ENCODE measurements around the gene GATA5.

Gene GATA5

GRCh38 chr20:62472138-62472940, 3.5 kb downstream of the GATA5 start:
- DNase-seq = no peak

GRCh38 chr20:62470459-62470858, 5.3 kb downstream of the GATA5 start:
- no peak for DNase-seq

- no peak for DNase-seq
These were observed 5.8 kb downstream of the GATA5 start for GRCh38 chr20:62470001-62470400.

- DNase-seq = no peak
These were observed 6.4 kb downstream of the GATA5 start for GRCh38 chr20:62469352-62469751.

GRCh38 chr20:62466806-62467537, 8.8 kb downstream of the GATA5 start:
- DNase-seq = no peak

GRCh38 chr20:62466072-62466760, 9.6 kb downstream of the GATA5 start:
- DNase-seq = no peak

- DNase-seq = no peak
These were observed 10.8 kb downstream of the GATA5 start for GRCh38 chr20:62464990-62465389.

- DNase-seq = no peak
These were observed 11.4 kb downstream of the GATA5 start for GRCh38 chr20:62464425-62464770.

- no peak for DNase-seq
These were observed 12.0 kb downstream of the GATA5 start for GRCh38 chr20:62463651-62464424.

- DNase-seq = no peak
These were observed 12.7 kb downstream of the GATA5 start for GRCh38 chr20:62462976-62463592.

GRCh38 chr20:62461834-62462233, 14.0 kb downstream of the GATA5 start:
- no peak for DNase-seq

- DNase-seq = no peak
These were observed 14.6 kb downstream of the GATA5 start for GRCh38 chr20:62461157-62461556.

- no peak for DNase-seq
These were observed 15.1 kb downstream of the GATA5 start for GRCh38 chr20:62460678-62461077.

- no peak for DNase-seq
These were observed 16.3 kb downstream of the GATA5 start for GRCh38 chr20:62459488-62459887.

- no peak for DNase-seq
These were observed 17.2 kb downstream of the GATA5 start for GRCh38 chr20:62458275-62459251.

GRCh38 chr20:62457831-62458230, 18.0 kb downstream of the GATA5 start:
- no peak for DNase-seq

- no peak for DNase-seq
These were observed 18.7 kb downstream of the GATA5 start for GRCh38 chr20:62457098-62457497.

- no peak for DNase-seq
These were observed 19.9 kb downstream of the GATA5 start for GRCh38 chr20:62455929-62456328.

GRCh38 chr20:62454904-62455636, 20.7 kb downstream of the GATA5 start:
- no peak for DNase-seq

GRCh38 chr20:62453186-62453808, 22.5 kb downstream of the GATA5 start:
- no peak for DNase-seq

All from activated CD8-positive, alpha-beta memory T cell treated with anti-CD3 and anti-CD28 coated beads, Interleukin-2, amount 50 U/mL, for 4 hours (primary cell).